Sciatic nerve (tissue), 2 donors: ENCODE measurements around the gene SMARCB1. TPM values are rescaled to one million over a fixed set of nuclear protein-coding genes. Genes with fewer than 3 reads are reported as not detected.

Source experiments
- ATAC-seq: fragments of 200-7000 bp; cut with Tn5 transposase; one replicate; pipeline ENCODE4 v1.9.1; 2020; ENCODE audit warnings: mild to moderate bottlenecking, moderate library complexity
- DNase-seq: peaks from one replicate; pipeline ENCODE4 v3.0.0-alpha.2; 2020; ENCODE audit warnings: low spot score
- intact Hi-C: fragments of 100-400 bp; cut with DNase I; formaldehyde crosslinking; loops from one replicate; pipeline ENCODE4 v1.14.2; 2022
- total RNA-seq: library from RNA; stranded (reverse); fragmentation: NEBNext Ultra II Directional; extraction: Animal tissue kit (Norgen Biotek cat#: 25700); gene quantifications from one replicate; pipeline ENCODE4 v1.2.1, GENCODE V29; 2021
- donor health status: DM: no; HTN: no; CAD: no.
- donor health status: DM: no; HTN: no; CAD: no.

SMARCB1 gene
- 56.2 TPM for total RNA-seq

- DNase-seq (peak; percentile 93), ATAC-seq (peak; percentile 89)
- intact Hi-C loops: no loop called here
These were observed at the start of gene SMARCB1 for GRCh38 chr22:23786752-23787599. SMARCB1 (plus strand) TSS chr22:23786966; CDS start chr22:23787170, 204 bp downstream.

- ATAC-seq (no peak), DNase-seq (no peak)
- intact Hi-C loops: no loop called here
These were observed 49.1 kb upstream of the SMARCB1 start for GRCh38 chr22:23737696-23738095.

- intact Hi-C loops: no loop called here
- ATAC-seq: peak; percentile 50
These were observed 44.1 kb upstream of the SMARCB1 start for GRCh38 chr22:23742505-23743264.

GRCh38 chr22:23743303-23743705 lies 43.5 kb upstream of the SMARCB1 start:
- DNase-seq (no peak), ATAC-seq (peak; percentile 71)

More at GRCh38 chr22:23742505-23743264, 44.1 kb upstream of the SMARCB1 start:
- DNase-seq: no peak

GRCh38 chr22:23744001-23744400 lies 42.8 kb upstream of the SMARCB1 start:
- ATAC-seq (no peak), DNase-seq (no peak)
- intact Hi-C loops: no loop called here

More at GRCh38 chr22:23743303-23743705, 43.5 kb upstream of the SMARCB1 start:
- intact Hi-C loops: no loop called here

- ATAC-seq (no peak), DNase-seq (no peak)
- intact Hi-C loops: no loop called here
These were observed 42.3 kb upstream of the SMARCB1 start for GRCh38 chr22:23744485-23744884.

- intact Hi-C loops: no loop called here
- DNase-seq (no peak), ATAC-seq (no peak)
These were observed 41.0 kb upstream of the SMARCB1 start for GRCh38 chr22:23745791-23746190.

- no peak for DNase-seq
- intact Hi-C loops: no loop called here
- peak; percentile 49 for ATAC-seq
These were observed 36.9 kb upstream of the SMARCB1 start for GRCh38 chr22:23749841-23750301.

- DNase-seq (no peak), ATAC-seq (no peak)
- intact Hi-C loops: no loop called here
These were observed 36.4 kb upstream of the SMARCB1 start for GRCh38 chr22:23750367-23750713.

- DNase-seq (peak; percentile 88), ATAC-seq (peak; percentile 92)
- intact Hi-C loops: no loop called here
These were observed 35.9 kb upstream of the SMARCB1 start, which contains the start of gene ZNF70 for GRCh38 chr22:23750714-23751440. ZNF70 (minus strand) TSS chr22:23751112; CDS start chr22:23745140, 5,972 bp downstream.

GRCh38 chr22:23751441-23751996 lies 35.2 kb upstream of the SMARCB1 start:
- DNase-seq (no peak), ATAC-seq (peak; percentile 46)
- intact Hi-C loops: no loop called here

- intact Hi-C loops: no loop called here
- ATAC-seq (no peak), DNase-seq (no peak)
These were observed 34.6 kb upstream of the SMARCB1 start for GRCh38 chr22:23752090-23752691.

- no peak for DNase-seq
- intact Hi-C loops: no loop called here
- ATAC-seq: no peak
These were observed 34.0 kb upstream of the SMARCB1 start for GRCh38 chr22:23752750-23753149.

GRCh38 chr22:23753385-23753784 lies 33.4 kb upstream of the SMARCB1 start:
- intact Hi-C loops: no loop called here
- ATAC-seq: no peak
- no peak for DNase-seq

- intact Hi-C loops: no loop called here
- no peak for ATAC-seq
These were observed 32.4 kb upstream of the SMARCB1 start, which contains the start of gene VPREB3 for GRCh38 chr22:23754220-23754919. VPREB3 (minus strand) TSS chr22:23754425; CDS start chr22:23754363, 62 bp downstream.

GRCh38 chr22:23754980-23755636 lies 31.7 kb upstream of the SMARCB1 start:
- DNase-seq: no peak
- intact Hi-C loops: no loop called here
- ATAC-seq: no peak

More at GRCh38 chr22:23754220-23754919, 32.4 kb upstream of the SMARCB1 start, which contains the start of gene VPREB3:
- DNase-seq: no peak

GRCh38 chr22:23755711-23756110 lies 31.1 kb upstream of the SMARCB1 start:
- ATAC-seq: no peak
- intact Hi-C loops: no loop called here
- no peak for DNase-seq
